NAMALWA (cell line): ENCODE results near the gene WARS2.

ENCODE experiments used
- DNase-seq: peaks from one replicate; pipeline ENCODE4 v3.0.0-alpha.2; 2015; ENCODE audit warnings: low spot score

Gene WARS2

GRCh38 chr1:119015547-119015946 lies 124.9 kb downstream of the WARS2 start:
- no peak for DNase-seq

- no peak for DNase-seq
These were observed 128.1 kb downstream of the WARS2 start for GRCh38 chr1:119012383-119012782.

GRCh38 chr1:119011706-119012105 lies 128.7 kb downstream of the WARS2 start:
- DNase-seq, result no peak

- DNase-seq, result no peak
These were observed 129.3 kb downstream of the WARS2 start for GRCh38 chr1:119011116-119011515.

- no peak for DNase-seq
These were observed 130.3 kb downstream of the WARS2 start for GRCh38 chr1:119010201-119010600.

- DNase-seq, result no peak
These were observed 131.2 kb downstream of the WARS2 start for GRCh38 chr1:119009312-119009655.

- peak; percentile 66 for DNase-seq
These were observed 131.8 kb downstream of the WARS2 start for GRCh38 chr1:119008483-119009311.

GRCh38 chr1:119007670-119008482 lies 132.6 kb downstream of the WARS2 start:
- no peak for DNase-seq

- DNase-seq, result no peak
These were observed 133.1 kb downstream of the WARS2 start for GRCh38 chr1:119007339-119007669.

GRCh38 chr1:119006406-119007279 lies 133.8 kb downstream of the WARS2 start:
- no peak for DNase-seq

- DNase-seq, result no peak
These were observed 134.6 kb downstream of the WARS2 start for GRCh38 chr1:119005724-119006405.

- no peak for DNase-seq
These were observed 135.7 kb downstream of the WARS2 start for GRCh38 chr1:119004781-119005180.

- no peak for DNase-seq
These were observed 136.3 kb downstream of the WARS2 start for GRCh38 chr1:119004129-119004527.

GRCh38 chr1:119003413-119004128 lies 136.9 kb downstream of the WARS2 start:
- DNase-seq, result no peak

GRCh38 chr1:119002028-119002686 lies 138.3 kb downstream of the WARS2 start:
- no peak for DNase-seq

GRCh38 chr1:119001181-119002027 lies 139.0 kb downstream of the WARS2 start:
- no peak for DNase-seq

GRCh38 chr1:119000371-119001180 lies 139.9 kb downstream of the WARS2 start:
- no peak for DNase-seq

GRCh38 chr1:118999348-119000071 lies 140.9 kb downstream of the WARS2 start:
- no peak for DNase-seq
